ENCODE data around the gene LAD1. TPM values are rescaled to one million over a fixed set of nuclear protein-coding genes. Genes with fewer than 3 reads are reported as not detected.
A peak's percentile ranks its signal among the peaks of the same experiment; 100 is the strongest.

The LAD1 gene
- total RNA-seq = 27.8 TPM

GRCh38 chr1:201399018-201399351 is at the start of gene LAD1:
Gene LAD1 (minus strand): TSS chr1:201399324. CDS start chr1:201399306, 18 bp downstream.
- ATAC-seq (no peak), DNase-seq (ENCODE audit: low spot score) (no peak)

GRCh38 chr1:201447903-201448871 is 49.1 kb upstream of the LAD1 start:
- peak; percentile 62 for DNase-seq (ENCODE audit: low spot score)
- ATAC-seq = peak; percentile 96

- DNase-seq (ENCODE audit: low spot score) (no peak), ATAC-seq (no peak)
Observed at GRCh38 chr1:201445310-201445709, 46.2 kb upstream of the LAD1 start.

- ATAC-seq (no peak), DNase-seq (ENCODE audit: low spot score) (no peak)
Observed at GRCh38 chr1:201444792-201445191, 45.7 kb upstream of the LAD1 start.

GRCh38 chr1:201443747-201444146 is 44.6 kb upstream of the LAD1 start:
- DNase-seq (ENCODE audit: low spot score) = no peak
- ATAC-seq = no peak

GRCh38 chr1:201436969-201437368 is 37.8 kb upstream of the LAD1 start:
- DNase-seq (ENCODE audit: low spot score) (no peak), ATAC-seq (no peak)

- DNase-seq (ENCODE audit: low spot score) = no peak
- ATAC-seq = no peak
Observed at GRCh38 chr1:201436393-201436792, 37.3 kb upstream of the LAD1 start.

GRCh38 chr1:201434266-201434665 is 35.1 kb upstream of the LAD1 start:
- DNase-seq (ENCODE audit: low spot score) (no peak), ATAC-seq (no peak)

GRCh38 chr1:201433609-201434008 is 34.5 kb upstream of the LAD1 start:
- DNase-seq (ENCODE audit: low spot score) (no peak), ATAC-seq (no peak)

GRCh38 chr1:201430776-201431175 is 31.7 kb upstream of the LAD1 start:
- ATAC-seq = no peak
- DNase-seq (ENCODE audit: low spot score) = no peak

DNA sequence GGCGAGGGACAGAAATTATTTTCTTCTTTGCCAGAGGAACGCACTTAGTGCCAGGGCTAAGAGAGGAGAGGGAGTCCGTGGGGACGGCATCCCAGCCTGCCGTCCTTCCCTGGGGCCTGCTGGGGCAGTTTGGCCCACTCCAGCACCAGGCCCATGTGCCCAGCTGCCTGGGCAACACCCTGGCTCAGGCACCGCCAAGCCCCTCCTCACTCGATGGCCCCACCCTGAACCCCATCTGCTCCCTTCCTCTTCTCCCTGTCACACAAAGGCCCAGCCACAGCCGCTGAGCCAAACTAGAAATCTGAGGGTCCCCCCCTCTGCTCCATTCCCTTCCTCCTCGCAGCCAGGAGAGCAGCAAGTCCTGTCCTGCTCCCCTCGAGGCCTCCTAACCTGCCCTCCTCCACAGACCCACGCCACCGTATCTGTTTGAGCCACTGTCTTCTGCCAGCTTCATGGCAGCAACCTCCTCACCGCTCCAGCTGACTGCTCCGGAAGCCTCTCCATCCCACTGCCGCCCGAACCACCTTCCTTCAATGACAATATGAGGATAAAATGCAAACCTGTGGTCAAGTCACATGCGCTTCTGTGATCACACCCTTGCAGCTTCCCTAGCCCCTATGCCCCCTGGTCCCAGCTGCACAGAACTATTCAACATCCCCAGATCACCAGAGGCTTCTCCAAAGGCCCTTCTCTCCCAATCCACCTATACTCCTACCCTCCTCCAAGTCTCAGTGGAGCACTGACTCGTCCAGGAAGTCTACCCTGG is 30.8 kb upstream of the LAD1 start:
- DNase-seq (ENCODE audit: low spot score) = no peak
- ATAC-seq = no peak

- no peak for DNase-seq (ENCODE audit: low spot score)
- no peak for ATAC-seq
Observed at GRCh38 chr1:201427963-201428362, 28.8 kb upstream of the LAD1 start.

DNA sequence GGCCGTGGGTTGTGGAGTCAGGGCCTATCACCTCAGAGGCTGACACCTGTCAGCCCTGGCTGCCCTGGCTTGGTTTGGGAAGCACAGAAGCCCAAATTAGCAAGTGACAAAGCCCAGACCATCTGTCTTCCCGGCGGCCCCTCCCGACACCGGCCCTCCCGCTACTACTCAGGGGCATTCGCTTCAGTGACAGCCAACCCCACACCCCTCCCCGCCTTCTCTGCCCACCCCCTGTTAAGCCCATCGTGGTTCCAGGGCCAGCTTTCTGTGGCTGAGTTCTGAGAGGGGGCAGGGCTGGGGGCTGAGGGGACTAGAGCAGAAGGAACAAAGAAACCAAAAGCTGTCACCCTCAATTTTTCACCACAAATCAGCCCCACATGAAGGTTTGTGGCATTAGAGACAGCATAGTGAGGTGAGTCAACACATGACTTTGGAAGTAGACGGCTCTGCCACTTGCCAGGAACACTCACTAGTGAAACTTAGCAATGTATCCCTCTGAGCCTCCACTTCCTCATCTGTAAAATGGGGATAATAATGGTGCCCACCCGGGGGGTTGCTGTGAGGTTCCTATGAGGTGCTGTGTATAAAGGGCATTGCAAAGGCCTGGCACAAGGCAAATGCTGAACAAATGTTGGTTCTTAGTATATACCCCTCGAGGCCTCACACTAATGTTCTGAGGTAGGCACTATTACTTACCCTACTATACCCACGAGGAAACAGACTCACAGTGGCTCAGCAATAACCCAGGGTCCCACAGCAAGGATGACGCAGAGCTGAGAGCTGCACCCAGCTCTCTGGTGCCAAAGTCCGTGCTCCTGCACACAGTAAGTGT is 27.6 kb upstream of the LAD1 start:
- ATAC-seq (no peak), DNase-seq (ENCODE audit: low spot score) (no peak)

GRCh38 chr1:201424146-201424545 is 25.0 kb upstream of the LAD1 start:
- DNase-seq (ENCODE audit: low spot score) (no peak), ATAC-seq (no peak)

DNA sequence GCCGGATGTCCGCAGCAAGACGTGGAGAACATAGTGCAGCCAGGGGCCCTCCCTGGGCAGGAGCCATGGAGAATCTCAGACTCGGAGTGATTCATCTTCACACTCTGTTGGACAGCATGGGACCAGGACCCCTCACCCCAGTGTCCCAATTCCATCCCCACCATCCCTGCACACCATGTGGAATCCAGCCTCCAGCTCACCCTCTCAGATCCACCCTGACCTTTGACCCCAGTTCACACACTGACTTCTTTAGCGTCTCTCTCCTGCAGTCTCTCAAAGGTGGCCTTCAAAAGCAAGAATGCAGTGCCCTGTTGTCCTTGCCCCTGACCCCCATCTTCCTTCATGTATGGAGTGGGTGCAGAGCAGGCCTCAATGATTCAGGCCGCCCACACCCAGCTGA is 24.5 kb upstream of the LAD1 start:
- ATAC-seq = no peak
- no peak for DNase-seq (ENCODE audit: low spot score)

GRCh38 chr1:201422436-201423030 is 23.4 kb upstream of the LAD1 start:
- ATAC-seq = no peak
- DNase-seq (ENCODE audit: low spot score) = no peak

- DNase-seq (ENCODE audit: low spot score) = no peak
- no peak for ATAC-seq
Observed at GRCh38 chr1:201422026-201422425, 22.9 kb upstream of the LAD1 start.

DNA sequence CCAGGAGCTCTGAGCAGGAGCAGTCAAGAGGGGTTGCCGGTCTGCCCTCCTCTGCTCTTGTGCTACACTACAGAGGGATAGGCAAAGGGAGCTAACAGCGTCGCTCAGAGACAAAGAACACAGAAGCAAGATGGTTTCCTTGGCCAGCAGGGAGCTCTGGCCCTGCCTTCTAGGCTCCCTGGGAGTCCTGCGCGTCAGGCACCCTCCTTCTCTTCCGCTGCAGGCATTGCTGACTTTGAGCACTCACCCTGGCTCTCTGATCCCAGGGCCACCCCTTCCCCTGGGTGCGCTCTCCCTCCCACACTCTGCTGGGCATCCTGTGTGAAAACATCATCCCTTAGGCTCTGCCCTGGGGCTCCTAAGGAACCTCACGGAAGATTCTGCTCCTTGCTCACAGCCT is 21.9 kb upstream of the LAD1 start:
- ATAC-seq (no peak), DNase-seq (ENCODE audit: low spot score) (no peak)

GRCh38 chr1:201420608-201421002 is 21.5 kb upstream of the LAD1 start:
- no peak for ATAC-seq
- no peak for DNase-seq (ENCODE audit: low spot score)

DNA sequence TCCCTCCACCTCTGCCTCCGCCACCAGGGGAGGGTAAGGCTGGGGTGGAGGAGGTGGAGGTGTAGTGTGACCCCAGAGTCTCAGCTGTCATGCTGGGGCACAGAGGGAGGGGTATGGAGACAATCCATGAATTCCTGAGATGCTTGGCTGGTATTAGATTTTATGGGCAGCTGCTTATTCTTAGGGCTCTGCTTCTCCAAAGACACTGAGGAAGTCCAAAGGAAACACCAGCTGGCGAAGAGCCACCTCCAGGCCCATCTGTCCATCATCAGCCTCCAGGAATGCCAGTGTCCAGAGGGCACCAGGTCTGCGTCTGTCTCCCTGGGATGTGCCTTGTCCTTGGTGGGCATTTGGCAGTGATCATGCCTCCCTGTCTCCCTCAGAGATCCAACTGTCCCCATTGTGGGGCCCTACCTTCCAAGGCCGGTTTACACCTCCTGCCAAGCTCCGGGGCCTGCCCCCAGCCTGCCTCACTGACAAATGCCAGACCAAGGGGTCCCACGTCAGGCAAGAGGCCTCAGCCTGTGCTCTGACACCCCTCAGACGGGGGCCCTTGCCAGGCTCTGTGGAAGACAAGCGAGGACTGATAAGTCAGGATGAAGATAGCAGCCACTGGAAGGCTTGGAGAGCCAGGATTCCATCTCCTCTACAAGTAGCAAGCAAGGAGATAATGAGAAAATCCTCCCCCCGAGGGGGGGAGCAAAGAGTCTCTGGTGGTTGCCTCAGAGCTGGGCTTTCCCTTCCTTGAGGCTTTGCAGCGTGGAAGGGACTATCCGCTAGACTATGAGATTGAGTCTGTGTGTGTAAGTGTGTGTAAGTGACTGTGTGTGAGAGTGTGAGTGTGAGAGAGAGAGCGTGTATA is 20.9 kb upstream of the LAD1 start:
- ATAC-seq (no peak), DNase-seq (ENCODE audit: low spot score) (no peak)

Data from left lobe of liver (tissue), 2 donors.